ENCODE measurements around the gene ZNF565. TPM values are rescaled to one million over a fixed set of nuclear protein-coding genes. Genes with fewer than 3 reads are reported as not detected.
A peak's percentile ranks its signal among the peaks of the same experiment; 100 is the strongest.
"Not testable (repeated sequence)": the region's sequence is repeated elsewhere in the genome, so short reads cannot be mapped to it uniquely, and the experiment has no call there.

The ZNF565 gene
- total RNA-seq, 4 donors from 2014 or later = 3.0 to 9.2 (median 4.9) TPM

DNA sequence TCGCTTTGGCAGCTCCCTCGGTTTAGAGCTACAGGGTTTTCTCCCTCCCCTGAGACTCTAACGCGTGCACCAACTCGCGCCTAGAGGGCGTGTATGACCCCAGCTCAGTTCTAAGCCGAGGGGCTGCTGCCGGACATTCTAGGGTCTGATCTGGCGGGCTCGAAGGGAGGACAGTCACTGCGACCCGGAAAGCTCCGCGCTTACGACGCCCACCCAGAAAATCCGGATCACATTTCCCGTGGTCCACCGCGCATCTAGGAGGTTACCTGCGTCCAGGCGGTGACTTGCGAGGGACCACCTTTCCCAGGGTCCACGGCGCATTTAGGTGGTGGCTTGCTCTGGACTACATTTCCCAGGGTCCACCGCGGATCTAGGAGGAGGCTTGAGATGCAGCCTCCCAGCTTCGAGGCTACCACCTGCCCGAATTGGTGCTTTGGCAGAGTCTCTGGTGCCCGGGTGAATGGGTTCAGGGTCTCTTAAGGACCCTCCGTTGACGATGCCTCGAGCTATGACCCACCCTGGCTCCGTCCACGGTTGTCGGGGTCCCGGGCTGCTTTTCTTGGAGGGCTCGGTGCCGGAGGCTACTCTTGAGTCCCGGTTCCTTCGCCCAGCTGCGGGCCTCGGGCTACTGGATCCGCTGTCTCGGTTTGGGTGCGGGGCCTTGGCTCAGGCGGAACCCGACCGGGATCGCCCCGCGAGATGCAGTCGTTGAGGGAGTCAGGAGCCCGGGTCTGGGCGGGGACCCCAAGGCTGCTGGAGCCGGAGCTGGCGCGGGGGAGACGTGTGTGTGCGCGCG, 30.9 kb upstream of the ZNF565 start:
- no peaks in the 10 kb centered on the region for H3K36me3 ChIP-seq
- H3K27ac ChIP-seq = no peak overlapping the region
- H3K4me1 ChIP-seq = no peaks in the 10 kb centered on the region
- H3K4me3 ChIP-seq = peak overlapping the region in 3 of 4 donors; percentile 15 to 26 (median 16)
- H3K9me3 ChIP-seq = peaks cover 0 to 24% (median 9%) of the 10 kb centered on the region in 4 donors
- TF ChIP-seq POLR2A (IDR thresholded peaks at IDR 0.05) (no peak), CTCF (IDR thresholded peaks at IDR 0.05) (no peak)
- no peak for DNase-seq
- no peaks in the 10 kb centered on the region for H3K27me3 ChIP-seq

GRCh38 chr19:36244066-36244465, 29.6 kb upstream of the ZNF565 start:
- H3K27ac ChIP-seq = no peak overlapping the region
- no peak overlapping the region for H3K4me3 ChIP-seq
- H3K4me1 ChIP-seq = no peaks in the 10 kb centered on the region
- peaks cover 0 to 24% (median 9%) of the 10 kb centered on the region in 4 donors for H3K9me3 ChIP-seq
- TF ChIP-seq CTCF (IDR thresholded peaks at IDR 0.05) (no peak), POLR2A (IDR thresholded peaks at IDR 0.05) (no peak)
- peaks cover 0 to 11% (median 0%) of the 10 kb centered on the region in 3 donors for H3K36me3 ChIP-seq
- H3K27me3 ChIP-seq = no peaks in the 10 kb centered on the region
- no peak for DNase-seq

DNA sequence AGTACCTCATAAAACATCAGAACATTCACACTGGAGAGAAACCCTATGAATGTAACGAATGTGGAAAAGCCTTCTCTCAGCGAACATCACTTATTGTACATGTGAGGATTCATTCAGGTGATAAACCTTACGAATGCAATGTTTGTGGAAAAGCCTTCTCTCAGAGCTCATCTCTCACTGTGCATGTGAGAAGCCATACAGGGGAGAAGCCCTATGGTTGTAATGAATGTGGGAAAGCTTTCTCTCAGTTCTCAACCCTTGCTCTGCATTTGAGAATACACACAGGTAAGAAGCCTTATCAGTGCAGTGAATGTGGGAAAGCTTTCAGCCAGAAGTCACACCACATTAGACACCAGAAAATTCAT, 22.5 kb upstream of the ZNF565 start:
- no peak for DNase-seq
- no peak overlapping the region for H3K4me3 ChIP-seq
- TF ChIP-seq CTCF (IDR thresholded peaks at IDR 0.05) (no peak), POLR2A (IDR thresholded peaks at IDR 0.05) (no peak)
- no peak overlapping the region for H3K27ac ChIP-seq
- H3K27me3 ChIP-seq = no peaks in the 10 kb centered on the region
- H3K9me3 ChIP-seq = peaks cover 0 to 64% (median 22%) of the 10 kb centered on the region in 4 donors
- peaks cover 0 to 81% (median 21%) of the 10 kb centered on the region in 3 donors for H3K36me3 ChIP-seq
- no peaks in the 10 kb centered on the region for H3K4me1 ChIP-seq

GRCh38 chr19:36236304-36236945, 22.0 kb upstream of the ZNF565 start:
- Histone ChIP-seq H3K27ac (no peak overlapping the region), H3K27me3 (no peaks in the 10 kb centered on the region), H3K36me3 (peaks cover 0 to 86% (median 25%) of the 10 kb centered on the region in 3 donors), H3K9me3 (peaks cover 0 to 64% (median 22%) of the 10 kb centered on the region in 4 donors), H3K4me3 (no peak overlapping the region), H3K4me1 (no peaks in the 10 kb centered on the region)
- no peak for DNase-seq
- TF ChIP-seq CTCF (IDR thresholded peaks at IDR 0.05) = no peak
- TF ChIP-seq POLR2A (IDR thresholded peaks at IDR 0.05) = no peak

DNA sequence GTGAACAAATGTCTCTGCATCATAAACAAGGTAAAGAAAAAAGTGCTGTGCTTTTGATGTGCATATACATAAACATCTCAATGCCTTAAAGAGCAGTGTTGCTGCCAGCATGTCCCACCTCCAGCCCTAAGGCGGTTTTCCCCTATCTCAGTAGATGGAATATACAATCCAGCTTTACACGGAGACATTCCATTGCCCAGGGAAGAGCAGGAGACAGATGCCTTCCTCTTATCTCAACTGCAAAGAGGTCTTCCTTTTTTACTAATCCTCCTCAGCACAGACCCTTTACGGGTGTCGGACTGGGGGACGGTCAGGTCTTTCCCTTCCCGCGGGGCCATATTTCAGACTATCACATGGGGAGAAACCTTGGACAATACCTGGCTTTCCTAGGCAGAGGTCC, 19.2 kb upstream of the ZNF565 start:
- Histone ChIP-seq H3K36me3 (peaks cover 0 to 99% (median 33%) of the 10 kb centered on the region in 3 donors), H3K9me3 (peaks cover 0 to 65% (median 19%) of the 10 kb centered on the region in 4 donors)
- not testable (repeated sequence) for H3K27ac ChIP-seq, H3K4me3 ChIP-seq, DNase-seq, H3K27me3 ChIP-seq, H3K4me1 ChIP-seq

All from Peyer's patch (tissue), 4 donors.